ENCODE results near the gene LGR4. TPM values are rescaled to one million over a fixed set of nuclear protein-coding genes. Genes with fewer than 3 reads are reported as not detected.
A peak's percentile ranks its signal among the peaks of the same experiment; 100 is the strongest.

The LGR4 gene
- total RNA-seq, 2 experiments from 2014 or later = 0.19 to 0.21 TPM

- POLR2A ChIA-PET = interaction anchor here (0.6 kb wide), 1 partner anchor 132 kb away, joined by 6 read pairs; no protein-coding TSS in a partner anchor
- peak overlapping the region; percentile 75 for H3K27ac Mint-ChIP-seq
- H3K36me3 Mint-ChIP-seq (ENCODE audit: low read depth) = no peaks in the 10 kb centered on the region
- CTCF ChIA-PET = interaction anchor here (0.6 to 1.5 kb wide), 5 partner anchors 10 to 136 kb away, joined by 3 to 5 read pairs (median 4); partner anchors contain the start of gene LGR4
- peak overlapping the region; percentile 93 for H3K4me3 Mint-ChIP-seq
- intact Hi-C loops (cut with DNase I, micrococcal nuclease) = loop anchor here (1.0 to 5.0 kb wide), 6 partner anchors 44 to 745 kb away; partner anchors contain the start of genes LGR4 (in 2 of the 2), LIN7C (in 2 of the 2), KIF18A (in 1 of the 2) and METTL15 (in 1 of the 2)
- ATAC-seq = no peak
- peaks cover 21% of the 10 kb centered on the region for H3K4me1 Mint-ChIP-seq
- H3K27me3 Mint-ChIP-seq = no peaks in the 10 kb centered on the region
- no peak for DNase-seq
- no peaks in the 10 kb centered on the region for H3K9me3 Mint-ChIP-seq (ENCODE audit: low read depth)
Measured at GRCh38 chr11:27363576-27364117, 108.9 kb downstream of the LGR4 start.

- Mint-ChIP-seq H3K36me3 (ENCODE audit: low read depth) (no peaks in the 10 kb centered on the region), H3K9me3 (ENCODE audit: low read depth) (no peaks in the 10 kb centered on the region), H3K4me1 (peaks cover 22% of the 10 kb centered on the region), H3K27me3 (no peaks in the 10 kb centered on the region), H3K27ac (peak within 1 kb of the TSS; percentile 89), H3K4me3 (peak within 1 kb of the TSS; percentile 93)
- CTCF ChIA-PET = interaction anchor here (0.6 to 1.1 kb wide), 4 partner anchors 19 to 137 kb away, joined by 3 to 5 read pairs (median 3); no protein-coding TSS in a partner anchor
- intact Hi-C loops (cut with DNase I, micrococcal nuclease) = loop anchor here (1.0 to 5.0 kb wide), 6 partner anchors 44 to 746 kb away; partner anchors contain the start of genes LGR4 (in 2 of the 2), LIN7C (in 2 of the 2), KIF18A (in 1 of the 2) and METTL15 (in 1 of the 2)
- peak; percentile 99 for ATAC-seq
- POLR2A ChIA-PET = interaction anchor here (0.5 to 0.6 kb wide), 2 partner anchors 133 to 410 kb away, joined by 5 to 6 read pairs; no protein-coding TSS in a partner anchor
- peak; percentile 94 for DNase-seq
Measured at GRCh38 chr11:27362749-27363575, 109.6 kb downstream of the LGR4 start, which contains the start of gene CCDC34. CCDC34 (minus strand) TSS chr11:27363215; CDS start chr11:27363194, 21 bp downstream.

- peak overlapping the region; percentile 89 for H3K27ac Mint-ChIP-seq
- H3K4me1 Mint-ChIP-seq = peaks cover 22% of the 10 kb centered on the region
- POLR2A ChIA-PET = no interaction called here
- H3K9me3 Mint-ChIP-seq (ENCODE audit: low read depth) = no peaks in the 10 kb centered on the region
- intact Hi-C loops (cut with DNase I, micrococcal nuclease) = loop anchor here (2.0 to 5.0 kb wide), 2 partner anchors 110 to 747 kb away; partner anchors contain the start of genes KIF18A (in 1 of the 2), LGR4 (in 1 of the 2) and METTL15 (in 1 of the 2)
- H3K27me3 Mint-ChIP-seq = no peaks in the 10 kb centered on the region
- DNase-seq (no peak), ATAC-seq (no peak)
- H3K36me3 Mint-ChIP-seq (ENCODE audit: low read depth) = no peaks in the 10 kb centered on the region
- H3K4me3 Mint-ChIP-seq = peak overlapping the region; percentile 93
- CTCF ChIA-PET = no interaction called here
Measured at GRCh38 chr11:27361649-27362431, 110.8 kb downstream of the LGR4 start.

- DNase-seq = no peak
- ChIA-PET POLR2A (no interaction called here), CTCF (interaction anchor here (0.5 kb wide), 1 partner anchor 196 kb away, joined by 3 read pairs; no protein-coding TSS in a partner anchor)
- Mint-ChIP-seq H3K4me1 (peaks cover 17% of the 10 kb centered on the region), H3K27me3 (no peaks in the 10 kb centered on the region), H3K4me3 (no peak overlapping the region), H3K9me3 (ENCODE audit: low read depth) (no peaks in the 10 kb centered on the region), H3K27ac (no peak overlapping the region), H3K36me3 (ENCODE audit: low read depth) (no peaks in the 10 kb centered on the region)
- intact Hi-C loops (cut with DNase I, micrococcal nuclease) = no loop called here
- no peak for ATAC-seq
Measured at GRCh38 chr11:27358296-27358695, 114.3 kb downstream of the LGR4 start.

- ATAC-seq = no peak
- ChIA-PET CTCF (no interaction called here), POLR2A (no interaction called here)
- H3K36me3 Mint-ChIP-seq (ENCODE audit: low read depth) = no peaks in the 10 kb centered on the region
- H3K27me3 Mint-ChIP-seq = no peaks in the 10 kb centered on the region
- H3K9me3 Mint-ChIP-seq (ENCODE audit: low read depth) = no peaks in the 10 kb centered on the region
- H3K4me3 Mint-ChIP-seq = no peak overlapping the region
- intact Hi-C loops (cut with DNase I, micrococcal nuclease) = no loop called here
- no peak overlapping the region for H3K27ac Mint-ChIP-seq
- peaks cover 15% of the 10 kb centered on the region for H3K4me1 Mint-ChIP-seq
- DNase-seq = no peak
Measured at GRCh38 chr11:27357250-27357649, 115.3 kb downstream of the LGR4 start.

GRCh38 chr11:27356624-27357222, 115.9 kb downstream of the LGR4 start:
- Mint-ChIP-seq H3K4me1 (peaks cover 10% of the 10 kb centered on the region), H3K27ac (no peak overlapping the region), H3K27me3 (no peaks in the 10 kb centered on the region), H3K9me3 (ENCODE audit: low read depth) (no peaks in the 10 kb centered on the region), H3K36me3 (ENCODE audit: low read depth) (no peaks in the 10 kb centered on the region), H3K4me3 (no peak overlapping the region)
- CTCF ChIA-PET = no interaction called here
- POLR2A ChIA-PET = no interaction called here
- DNase-seq (no peak), ATAC-seq (no peak)
- intact Hi-C loops (cut with DNase I, micrococcal nuclease) = no loop called here

GRCh38 chr11:27355575-27356104, 117.0 kb downstream of the LGR4 start:
- POLR2A ChIA-PET = no interaction called here
- peaks cover 6% of the 10 kb centered on the region for H3K4me1 Mint-ChIP-seq
- H3K27me3 Mint-ChIP-seq = no peaks in the 10 kb centered on the region
- no peaks in the 10 kb centered on the region for H3K9me3 Mint-ChIP-seq (ENCODE audit: low read depth)
- no peak overlapping the region for H3K4me3 Mint-ChIP-seq
- no peaks in the 10 kb centered on the region for H3K36me3 Mint-ChIP-seq (ENCODE audit: low read depth)
- no peak overlapping the region for H3K27ac Mint-ChIP-seq
- no peak for ATAC-seq
- no peak for DNase-seq
- CTCF ChIA-PET = no interaction called here
- intact Hi-C loops (cut with DNase I, micrococcal nuclease) = no loop called here

- intact Hi-C loops (cut with DNase I, micrococcal nuclease) = no loop called here
- DNase-seq (no peak), ATAC-seq (no peak)
- Mint-ChIP-seq H3K4me1 (peaks cover 6% of the 10 kb centered on the region), H3K4me3 (no peak overlapping the region), H3K27ac (no peak overlapping the region), H3K27me3 (no peaks in the 10 kb centered on the region), H3K36me3 (ENCODE audit: low read depth) (peaks cover 5% of the 10 kb centered on the region), H3K9me3 (ENCODE audit: low read depth) (no peaks in the 10 kb centered on the region)
- POLR2A ChIA-PET = no interaction called here
- CTCF ChIA-PET = no interaction called here
Measured at GRCh38 chr11:27354359-27354965, 118.1 kb downstream of the LGR4 start.

GRCh38 chr11:27353593-27354358, 118.8 kb downstream of the LGR4 start:
- no peak overlapping the region for H3K27ac Mint-ChIP-seq
- peaks cover 4% of the 10 kb centered on the region for H3K4me1 Mint-ChIP-seq
- H3K36me3 Mint-ChIP-seq (ENCODE audit: low read depth) = peaks cover 5% of the 10 kb centered on the region
- POLR2A ChIA-PET = no interaction called here
- no peaks in the 10 kb centered on the region for H3K27me3 Mint-ChIP-seq
- no peak for ATAC-seq
- intact Hi-C loops (cut with DNase I, micrococcal nuclease) = no loop called here
- H3K4me3 Mint-ChIP-seq = no peak overlapping the region
- DNase-seq = no peak
- no peaks in the 10 kb centered on the region for H3K9me3 Mint-ChIP-seq (ENCODE audit: low read depth)
- CTCF ChIA-PET = no interaction called here

- Mint-ChIP-seq H3K4me3 (no peak overlapping the region), H3K4me1 (peaks cover 2% of the 10 kb centered on the region), H3K9me3 (ENCODE audit: low read depth) (no peaks in the 10 kb centered on the region), H3K27me3 (no peaks in the 10 kb centered on the region), H3K27ac (no peak overlapping the region), H3K36me3 (ENCODE audit: low read depth) (peaks cover 9% of the 10 kb centered on the region)
- intact Hi-C loops (cut with DNase I, micrococcal nuclease) = no loop called here
- ChIA-PET CTCF (interaction anchor here (0.6 kb wide), 1 partner anchor 12 kb away, joined by 3 read pairs; no protein-coding TSS in a partner anchor), POLR2A (no interaction called here)
- no peak for ATAC-seq
- DNase-seq = no peak
Measured at GRCh38 chr11:27352781-27353180, 119.8 kb downstream of the LGR4 start.
